ENCODE results near the gene IL23R.

The IL23R gene

GRCh38 chr1:67165468-67166041 lies 699 bp upstream of the IL23R start:
- DNase-seq (ENCODE audit: low read depth), result no peak
- TF ChIP-seq, protein P1, sequence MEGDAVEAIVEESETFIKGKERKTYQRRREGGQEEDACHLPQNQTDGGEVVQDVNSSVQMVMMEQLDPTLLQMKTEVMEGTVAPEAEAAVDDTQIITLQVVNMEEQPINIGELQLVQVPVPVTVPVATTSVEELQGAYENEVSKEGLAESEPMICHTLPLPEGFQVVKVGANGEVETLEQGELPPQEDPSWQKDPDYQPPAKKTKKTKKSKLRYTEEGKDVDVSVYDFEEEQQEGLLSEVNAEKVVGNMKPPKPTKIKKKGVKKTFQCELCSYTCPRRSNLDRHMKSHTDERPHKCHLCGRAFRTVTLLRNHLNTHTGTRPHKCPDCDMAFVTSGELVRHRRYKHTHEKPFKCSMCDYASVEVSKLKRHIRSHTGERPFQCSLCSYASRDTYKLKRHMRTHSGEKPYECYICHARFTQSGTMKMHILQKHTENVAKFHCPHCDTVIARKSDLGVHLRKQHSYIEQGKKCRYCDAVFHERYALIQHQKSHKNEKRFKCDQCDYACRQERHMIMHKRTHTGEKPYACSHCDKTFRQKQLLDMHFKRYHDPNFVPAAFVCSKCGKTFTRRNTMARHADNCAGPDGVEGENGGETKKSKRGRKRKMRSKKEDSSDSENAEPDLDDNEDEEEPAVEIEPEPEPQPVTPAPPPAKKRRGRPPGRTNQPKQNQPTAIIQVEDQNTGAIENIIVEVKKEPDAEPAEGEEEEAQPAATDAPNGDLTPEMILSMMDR (IDR thresholded peaks at IDR 0.05; ENCODE audit: low read depth, low read length, missing control alignments), result no peak
- H3K4me3 ChIP-seq (ENCODE audit: low read depth, low read length), result no peak overlapping the region

DNA sequence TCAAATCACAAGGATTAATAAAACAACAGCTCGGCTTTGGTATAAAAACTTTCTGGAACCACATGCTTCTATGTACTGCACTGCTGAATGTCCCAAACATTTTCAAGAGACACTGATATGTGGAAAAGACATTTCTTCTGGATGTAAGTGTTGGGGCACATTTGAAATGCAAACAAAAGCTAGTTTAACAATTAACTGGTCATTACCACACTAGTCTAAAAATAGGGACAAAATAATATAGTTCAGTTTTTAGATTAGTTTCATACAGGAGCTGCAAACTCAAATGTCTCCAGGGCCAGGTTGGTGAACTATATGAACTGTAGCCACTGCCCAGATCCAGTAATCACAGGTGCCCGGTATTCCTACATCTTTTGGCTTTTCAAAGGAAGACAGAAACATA lies 3.2 kb downstream of the IL23R start:
- no peak for DNase-seq (ENCODE audit: low read depth)
- no peak overlapping the region for H3K4me3 ChIP-seq (ENCODE audit: low read depth, low read length)
- TF ChIP-seq, protein P1 (IDR thresholded peaks at IDR 0.05; ENCODE audit: low read depth, low read length, missing control alignments), result no peak

GRCh38 chr1:67169932-67170331 lies 3.7 kb downstream of the IL23R start:
- DNase-seq (ENCODE audit: low read depth), result no peak
- no peak overlapping the region for H3K4me3 ChIP-seq (ENCODE audit: low read depth, low read length)
- TF ChIP-seq, protein P1 (IDR thresholded peaks at IDR 0.05; ENCODE audit: low read depth, low read length, missing control alignments), result no peak

GRCh38 chr1:67170751-67171573 lies 4.7 kb downstream of the IL23R start:
- TF ChIP-seq, protein P1 (IDR thresholded peaks at IDR 0.05; ENCODE audit: low read depth, low read length, missing control alignments), result no peak
- no peak for DNase-seq (ENCODE audit: low read depth)
- H3K4me3 ChIP-seq (ENCODE audit: low read depth, low read length), result no peak overlapping the region

DNA sequence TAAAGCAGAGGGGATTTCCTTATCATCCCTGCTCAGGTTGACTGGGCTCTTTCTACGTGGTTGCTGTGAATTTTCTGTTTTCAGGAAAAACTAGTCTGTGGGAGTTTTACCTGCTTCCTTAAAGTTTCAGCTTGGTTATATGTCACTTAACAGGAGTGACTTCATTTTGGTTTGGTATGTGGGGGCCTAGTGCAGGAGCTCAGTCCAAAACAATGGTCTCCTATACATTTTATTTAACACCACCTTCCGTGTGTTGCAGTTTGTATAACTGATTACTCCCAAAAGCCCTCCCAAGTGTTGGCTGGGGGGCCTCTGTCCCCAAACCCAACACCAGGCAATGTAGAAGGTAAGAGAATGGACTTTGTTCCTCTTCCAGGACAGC lies 5.3 kb downstream of the IL23R start:
- no peak for DNase-seq (ENCODE audit: low read depth)
- TF ChIP-seq, protein P1 (IDR thresholded peaks at IDR 0.05; ENCODE audit: low read depth, low read length, missing control alignments), result no peak
- no peak overlapping the region for H3K4me3 ChIP-seq (ENCODE audit: low read depth, low read length)

- no peak overlapping the region for H3K4me3 ChIP-seq (ENCODE audit: low read depth, low read length)
- TF ChIP-seq, protein P1 (IDR thresholded peaks at IDR 0.05; ENCODE audit: low read depth, low read length, missing control alignments), result no peak
Measured at GRCh38 chr1:67171978-67172377, 5.7 kb downstream of the IL23R start.

More at GRCh38 chr1:67171978-67172377, 5.7 kb downstream of the IL23R start:
- no peak for DNase-seq (ENCODE audit: low read depth)

Data from GM12864 (cell line).